Measurements from ENCODE around the gene ZNF117. TPM values are rescaled to one million over a fixed set of nuclear protein-coding genes. Genes with fewer than 3 reads are reported as not detected.
"Not testable (repeated sequence)": the region's sequence is repeated elsewhere in the genome, so short reads cannot be mapped to it uniquely, and the experiment has no call there.

ZNF117 gene
- total RNA-seq, 1 experiment from 2014 or later: 7.9 TPM

- no peak for DNase-seq (ENCODE audit: low spot score)
Measured at GRCh38 chr7:64997164-64997908, 6.5 kb upstream of the ZNF117 start.

DNA sequence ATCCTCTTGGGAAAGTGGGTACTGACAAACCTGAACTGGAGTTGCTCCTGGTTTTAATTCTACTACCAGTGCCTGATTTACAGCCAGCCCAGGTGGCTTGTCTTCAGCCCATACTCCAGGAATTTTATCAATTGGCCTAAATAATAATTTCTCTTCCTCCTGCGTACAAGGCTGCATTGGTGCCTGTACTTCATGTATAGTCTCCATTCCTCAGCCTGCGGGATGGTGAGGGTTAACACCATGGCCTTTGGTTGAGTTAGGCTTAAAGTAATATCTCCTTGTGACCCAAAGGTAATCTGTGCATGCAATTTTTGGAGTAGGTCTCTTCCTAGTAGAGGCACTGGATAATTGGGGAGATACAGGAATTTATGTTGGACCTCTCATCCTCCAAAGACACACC, 5.5 kb upstream of the ZNF117 start:
- DNase-seq (ENCODE audit: low spot score): no peak

DNA sequence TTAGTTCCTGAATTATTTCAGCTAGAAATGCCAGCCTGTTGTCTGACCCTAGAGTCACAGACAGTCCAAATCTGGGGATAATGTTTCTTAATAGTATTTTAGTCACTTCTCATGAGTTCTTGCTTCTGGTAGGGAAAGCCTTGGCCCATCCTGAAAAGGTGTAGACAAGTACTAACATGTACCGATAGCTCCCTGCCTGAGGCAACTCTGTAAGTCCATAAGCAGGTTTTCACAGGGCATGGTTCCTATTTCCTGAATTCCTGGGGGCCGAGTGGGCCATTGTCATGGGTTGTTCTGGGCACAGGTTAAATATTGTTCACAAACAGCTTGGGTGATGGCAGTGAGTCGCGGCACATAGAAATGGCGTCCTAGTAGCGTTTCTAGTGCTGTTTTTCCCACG, 3.1 kb upstream of the ZNF117 start:
- DNase-seq (ENCODE audit: low spot score): no peak

- DNase-seq (ENCODE audit: low spot score): no peak
Measured at GRCh38 chr7:64992971-64993370, 2.1 kb upstream of the ZNF117 start.

- DNase-seq (ENCODE audit: low spot score): no peak
Measured at GRCh38 chr7:64990216-64990615, 620 bp downstream of the ZNF117 start.

DNA sequence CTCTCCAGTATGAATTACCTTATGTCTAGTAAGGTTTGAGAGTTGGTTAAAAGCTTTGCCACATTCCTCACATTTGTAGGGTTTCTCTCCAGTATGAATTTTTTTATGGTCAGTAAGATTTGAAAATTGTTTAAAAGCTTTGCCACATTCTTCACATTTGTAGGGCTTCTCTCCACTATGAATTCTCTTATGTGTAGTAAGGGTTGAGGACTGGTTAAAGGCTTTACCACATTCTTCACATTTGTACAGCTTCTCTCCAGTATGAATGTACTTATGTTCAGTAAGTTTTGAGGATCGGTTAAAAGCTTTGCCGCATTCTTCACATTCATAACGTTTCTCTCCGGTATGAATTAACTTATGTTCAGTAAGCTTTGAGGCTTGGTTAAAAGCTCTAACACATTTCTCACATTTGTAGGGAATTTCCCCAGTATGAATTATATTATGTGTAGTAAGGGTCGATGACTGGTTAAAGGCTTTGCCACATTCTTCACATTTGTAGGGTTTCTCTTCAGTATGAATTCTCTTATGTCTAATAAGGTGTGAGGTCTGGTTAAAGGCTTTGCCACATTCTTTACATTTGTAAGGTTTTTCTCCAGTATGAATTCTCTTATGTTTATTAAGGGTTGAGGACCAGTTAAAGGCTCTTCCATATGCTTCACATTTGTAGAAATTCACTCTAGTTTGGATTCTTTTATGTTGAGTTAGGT, 12.2 kb downstream of the ZNF117 start:
- DNase-seq (ENCODE audit: low spot score): no peak

DNA sequence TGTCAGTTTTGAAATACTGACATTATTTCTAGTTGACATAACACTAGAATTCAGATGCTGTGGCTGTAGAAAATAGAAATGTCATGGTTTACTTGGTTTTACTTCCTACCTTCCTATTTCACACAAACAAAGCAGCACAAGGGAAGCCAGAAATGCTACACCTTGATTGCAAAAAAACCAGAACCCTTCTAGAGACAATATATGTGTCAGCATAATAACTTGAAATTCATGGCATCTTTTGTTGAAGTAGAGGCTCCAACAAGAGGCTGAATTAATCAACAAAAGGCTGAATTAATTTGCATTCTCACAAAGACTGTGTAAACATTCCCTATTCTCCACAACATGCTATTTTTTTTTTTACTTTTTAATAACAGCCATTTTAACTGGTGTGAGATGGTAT, 25.2 kb downstream of the ZNF117 start:
- no peak for DNase-seq (ENCODE audit: low spot score)

DNA sequence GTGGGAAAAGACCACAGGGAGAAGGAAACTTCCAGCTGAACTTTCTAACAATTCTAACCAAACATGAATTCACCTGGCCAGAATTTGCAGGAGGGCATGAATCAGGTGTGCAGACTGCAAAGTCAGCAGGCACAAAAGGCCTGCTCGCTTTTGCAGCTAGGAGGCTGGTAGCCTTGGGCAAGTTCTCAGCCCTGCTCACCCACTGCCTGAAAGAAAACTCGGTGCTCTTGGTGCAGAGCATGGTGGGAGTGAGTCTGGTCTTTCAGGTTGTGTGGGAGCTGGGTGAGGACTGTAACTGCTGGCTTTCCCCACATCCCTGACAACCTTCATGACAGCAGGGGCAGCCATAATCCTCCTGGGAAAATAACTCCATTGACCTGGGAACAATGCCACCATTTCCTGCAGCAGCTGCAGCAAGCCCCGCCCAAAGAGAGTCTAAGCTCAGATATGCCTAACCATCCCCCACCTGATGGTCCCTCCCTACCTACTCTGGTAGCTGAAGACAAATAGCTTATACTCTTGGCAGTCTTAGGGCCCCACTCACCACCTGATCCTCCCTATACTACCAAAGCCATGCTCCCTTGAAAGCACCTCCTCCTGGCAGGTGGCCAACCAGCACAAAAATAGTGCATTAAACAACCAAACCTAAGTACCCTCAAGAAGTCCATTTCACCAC, 31.6 kb downstream of the ZNF117 start:
- DNase-seq (ENCODE audit: low spot score): peak; percentile 13

DNA sequence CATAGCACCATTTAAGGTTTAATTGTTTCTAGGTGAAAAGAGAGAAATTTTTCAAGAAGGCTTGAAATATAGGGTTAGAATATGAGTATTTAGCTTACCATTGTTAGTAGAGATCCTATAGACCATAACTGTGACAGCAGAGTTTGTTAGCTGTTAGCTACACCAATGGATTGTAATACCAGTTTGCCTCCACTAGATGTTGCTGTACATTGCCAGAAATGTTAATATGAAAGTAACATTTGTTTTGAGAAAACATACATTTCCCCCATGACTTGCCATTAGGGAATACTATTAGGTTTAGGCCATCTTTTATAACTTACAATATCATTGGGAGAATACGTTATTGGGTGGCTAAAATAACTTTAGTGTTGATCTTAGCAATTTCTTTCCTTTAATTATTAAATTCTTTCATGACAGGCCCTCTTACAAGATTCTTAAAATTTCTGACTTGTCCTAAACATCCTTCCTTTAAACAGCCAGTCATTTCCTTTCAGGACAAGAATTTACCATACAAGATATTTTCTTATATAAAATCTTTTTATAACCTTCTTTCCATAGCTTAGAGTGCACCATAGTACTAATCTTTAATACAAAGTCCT, 39.5 kb downstream of the ZNF117 start:
- peak; percentile 52 for DNase-seq (ENCODE audit: low spot score)

GRCh38 chr7:64950673-64951072, 40.2 kb downstream of the ZNF117 start:
- not testable (repeated sequence) for DNase-seq (ENCODE audit: low spot score)

GRCh38 chr7:64948774-64949173, 42.1 kb downstream of the ZNF117 start:
- not testable (repeated sequence) for DNase-seq (ENCODE audit: low spot score)

DNA sequence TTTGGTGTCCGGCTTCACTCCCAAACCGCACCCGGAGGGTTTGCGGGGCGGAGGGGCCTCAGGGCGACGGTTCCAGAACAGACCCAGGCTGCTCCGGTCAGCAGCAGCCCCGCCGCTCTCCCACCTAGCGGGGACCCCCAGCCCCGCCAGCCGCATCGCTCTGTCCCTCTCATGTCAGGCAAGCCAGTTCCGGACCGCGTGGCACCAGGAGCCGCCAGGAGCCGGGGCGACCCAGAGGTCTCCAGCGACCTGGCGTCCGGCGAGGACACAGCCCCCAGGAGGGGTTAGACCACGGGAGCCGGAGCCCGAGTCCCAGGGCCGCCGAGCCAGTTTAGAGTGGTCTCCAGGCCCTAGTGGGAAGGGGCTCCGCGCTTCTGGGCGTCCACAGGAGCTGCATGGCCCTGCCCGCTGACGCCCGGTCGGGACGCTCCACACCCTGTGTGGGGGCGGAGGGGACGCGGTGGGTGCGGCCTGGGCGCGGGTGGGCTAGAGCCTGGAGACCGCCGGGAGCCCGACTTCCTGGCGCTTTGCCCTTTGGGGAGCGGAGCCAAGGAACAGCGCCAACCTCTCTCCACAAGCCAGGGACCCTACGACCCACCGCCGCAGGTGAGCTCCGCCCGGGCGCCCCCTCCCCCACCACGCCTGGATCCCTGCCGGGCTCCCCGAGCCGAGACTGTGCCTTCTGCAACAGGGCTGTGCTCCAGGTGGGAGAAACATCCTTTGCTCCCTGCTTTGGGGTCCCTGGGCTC, 43.4 kb downstream of the ZNF117 start:
- no peak for DNase-seq (ENCODE audit: low spot score)

DNA sequence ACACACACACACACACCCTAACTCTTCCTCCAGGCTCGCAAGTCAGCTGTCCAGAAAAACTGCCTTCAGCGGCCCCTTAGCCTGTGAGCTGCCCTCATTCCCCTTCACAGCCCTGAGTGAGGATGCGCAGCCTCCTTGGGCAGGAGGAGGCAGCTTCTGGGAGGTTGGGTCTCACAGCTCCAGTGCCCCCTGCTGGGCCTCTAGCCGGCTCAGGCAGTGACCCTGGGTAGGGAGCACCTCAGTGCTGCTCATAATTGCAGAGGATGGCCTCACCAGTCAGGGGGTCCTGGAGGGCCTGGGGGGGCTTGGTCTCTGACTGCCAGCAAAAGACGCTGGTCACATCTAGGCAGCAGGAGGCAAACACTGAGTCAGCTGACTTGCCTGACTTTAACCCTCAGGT, 44.1 kb downstream of the ZNF117 start:
- DNase-seq (ENCODE audit: low spot score): no peak

DNA sequence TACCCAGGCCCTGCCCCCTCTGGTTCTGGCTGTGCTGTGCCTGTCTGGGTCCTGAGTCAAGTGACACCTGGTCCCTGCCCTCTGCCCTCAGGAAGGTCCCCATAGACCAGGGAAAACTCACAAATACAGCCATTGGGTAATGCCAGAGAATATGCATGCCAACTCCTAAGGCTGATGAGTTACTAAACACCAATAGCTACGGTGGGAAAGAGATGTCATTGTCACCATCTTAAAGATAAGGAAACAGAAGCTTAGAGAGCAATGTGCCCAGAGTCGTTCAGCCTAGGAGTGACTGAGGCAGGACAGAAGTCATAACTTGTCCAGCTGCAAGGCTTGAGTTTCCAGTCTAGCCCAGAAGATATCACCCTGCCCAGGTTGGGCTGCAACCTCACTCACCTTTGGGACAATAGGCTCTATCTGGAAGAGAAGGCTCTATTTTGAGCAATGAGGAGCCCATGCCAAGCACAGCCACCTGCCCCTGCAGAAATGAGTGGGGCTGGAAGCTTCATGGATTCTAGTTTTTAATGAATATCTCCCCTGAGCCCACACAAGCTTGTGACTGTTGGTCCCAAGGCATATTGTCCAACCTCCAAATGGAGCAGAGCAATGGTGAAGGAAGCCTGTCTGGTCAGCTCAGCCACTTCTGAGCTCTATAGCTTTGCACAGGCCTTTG, 45.2 kb downstream of the ZNF117 start:
- DNase-seq (ENCODE audit: low spot score): no peak

GRCh38 chr7:64944667-64945502, 46.0 kb downstream of the ZNF117 start:
- not testable (repeated sequence) for DNase-seq (ENCODE audit: low spot score)

- not testable (repeated sequence) for DNase-seq (ENCODE audit: low spot score)
Measured at GRCh38 chr7:64940021-64940420, 50.8 kb downstream of the ZNF117 start.

GRCh38 chr7:64938540-64938939, 52.3 kb downstream of the ZNF117 start:
- DNase-seq (ENCODE audit: low spot score): no peak

DNA sequence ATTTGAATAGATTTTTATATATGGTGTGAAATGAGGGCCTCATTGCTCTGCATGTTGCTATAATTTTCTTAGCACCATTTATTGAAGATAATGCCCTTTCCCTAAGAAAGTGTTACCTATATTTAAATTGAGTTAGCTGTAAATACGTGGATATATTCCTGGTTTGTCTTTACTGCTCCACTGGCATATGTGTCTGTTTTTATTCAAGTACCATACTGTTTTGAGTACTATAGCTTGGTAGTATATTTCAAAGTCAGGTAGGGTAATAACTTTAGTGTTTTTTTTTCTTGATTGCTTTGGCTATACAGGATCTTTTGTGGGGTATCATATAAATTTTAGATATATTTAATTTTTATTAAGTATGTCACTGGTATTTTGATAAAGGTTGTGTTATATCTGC, 56.4 kb downstream of the ZNF117 start:
- no peak for DNase-seq (ENCODE audit: low spot score)

GRCh38 chr7:64928252-64929187, 62.3 kb downstream of the ZNF117 start:
- not testable (repeated sequence) for DNase-seq (ENCODE audit: low spot score)
